ENCODE measurements around the gene KIF26B. TPM values are rescaled to one million over a fixed set of nuclear protein-coding genes. Genes with fewer than 3 reads are reported as not detected.

The KIF26B gene
- total RNA-seq, 1 donor from 2014 or later: 3.5 TPM

DNA sequence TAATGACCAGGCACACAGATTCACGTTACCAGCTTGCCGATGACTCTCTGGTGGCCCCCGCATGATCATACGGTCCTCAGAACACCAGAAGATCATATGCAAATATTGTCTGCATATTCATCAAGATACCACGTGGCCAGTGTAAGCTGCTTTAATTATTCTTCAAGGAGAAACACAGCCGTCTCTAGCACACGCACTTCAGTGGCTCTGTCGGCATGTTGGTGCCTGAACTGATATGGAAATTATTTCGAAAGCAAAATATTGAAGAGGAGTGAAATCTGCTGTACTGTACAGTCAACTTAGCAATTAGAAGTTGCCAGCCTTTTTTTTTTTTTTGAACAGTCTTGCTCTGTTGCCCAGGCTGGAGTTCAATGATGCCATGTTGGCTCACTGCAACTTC is 5.9 kb upstream of the KIF26B start:
- Histone ChIP-seq H3K4me1 (peaks cover 9% of the 10 kb centered on the region), H3K4me3 (no peak overlapping the region), H3K27me3 (ENCODE audit: low read depth) (peaks cover 36% of the 10 kb centered on the region), H3K36me3 (no peaks in the 10 kb centered on the region), H3K9me3 (replicated peaks) (no peaks in the 10 kb centered on the region), H3K27ac (replicated peaks) (no peak overlapping the region)
- DNase-seq: no peak
- TF ChIP-seq, protein P1, sequence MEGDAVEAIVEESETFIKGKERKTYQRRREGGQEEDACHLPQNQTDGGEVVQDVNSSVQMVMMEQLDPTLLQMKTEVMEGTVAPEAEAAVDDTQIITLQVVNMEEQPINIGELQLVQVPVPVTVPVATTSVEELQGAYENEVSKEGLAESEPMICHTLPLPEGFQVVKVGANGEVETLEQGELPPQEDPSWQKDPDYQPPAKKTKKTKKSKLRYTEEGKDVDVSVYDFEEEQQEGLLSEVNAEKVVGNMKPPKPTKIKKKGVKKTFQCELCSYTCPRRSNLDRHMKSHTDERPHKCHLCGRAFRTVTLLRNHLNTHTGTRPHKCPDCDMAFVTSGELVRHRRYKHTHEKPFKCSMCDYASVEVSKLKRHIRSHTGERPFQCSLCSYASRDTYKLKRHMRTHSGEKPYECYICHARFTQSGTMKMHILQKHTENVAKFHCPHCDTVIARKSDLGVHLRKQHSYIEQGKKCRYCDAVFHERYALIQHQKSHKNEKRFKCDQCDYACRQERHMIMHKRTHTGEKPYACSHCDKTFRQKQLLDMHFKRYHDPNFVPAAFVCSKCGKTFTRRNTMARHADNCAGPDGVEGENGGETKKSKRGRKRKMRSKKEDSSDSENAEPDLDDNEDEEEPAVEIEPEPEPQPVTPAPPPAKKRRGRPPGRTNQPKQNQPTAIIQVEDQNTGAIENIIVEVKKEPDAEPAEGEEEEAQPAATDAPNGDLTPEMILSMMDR (IDR thresholded peaks at IDR 0.05; ENCODE audit: borderline replicate concordance): no peak
- intact Hi-C loops (cut with micrococcal nuclease): no loop called here

DNA sequence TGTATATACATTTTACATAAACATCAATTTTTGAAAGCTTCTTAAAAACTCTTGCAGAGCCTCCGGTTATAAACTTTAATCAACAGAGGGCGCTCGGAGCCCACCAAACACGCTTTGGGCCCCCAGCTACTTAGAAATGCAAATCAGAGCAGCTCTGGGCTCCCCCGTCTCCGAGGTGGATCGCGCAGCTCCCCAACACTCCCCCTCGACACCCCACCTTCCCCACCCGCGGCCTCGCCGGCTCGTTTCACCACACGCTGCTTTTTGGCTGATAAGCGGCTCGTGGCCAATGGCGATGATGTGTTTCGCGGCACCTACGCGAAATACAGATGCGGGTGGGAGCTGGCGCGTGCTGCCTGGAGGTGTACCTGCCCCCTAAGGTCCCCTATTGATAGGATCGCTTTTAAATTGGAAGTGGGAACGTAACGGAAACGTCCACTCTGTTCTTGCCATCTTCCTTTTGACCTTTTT is 1.7 kb upstream of the KIF26B start:
- H3K4me1 ChIP-seq: peaks cover 43% of the 10 kb centered on the region
- no peaks in the 10 kb centered on the region for H3K9me3 ChIP-seq (replicated peaks)
- H3K4me3 ChIP-seq: peak overlapping the region; percentile 76
- DNase-seq: peak; percentile 26
- H3K36me3 ChIP-seq: no peaks in the 10 kb centered on the region
- TF ChIP-seq, protein P1 (IDR thresholded peaks at IDR 0.05; ENCODE audit: borderline replicate concordance): peak; percentile 80
- intact Hi-C loops (cut with micrococcal nuclease): loop anchor here (5.0 to 10.0 kb wide), 3 partner anchors 232 to 1292 kb away; no protein-coding TSS in a partner anchor
- peaks cover 71% of the 10 kb centered on the region for H3K27me3 ChIP-seq (ENCODE audit: low read depth)
- H3K27ac ChIP-seq (replicated peaks): no peak overlapping the region

DNA sequence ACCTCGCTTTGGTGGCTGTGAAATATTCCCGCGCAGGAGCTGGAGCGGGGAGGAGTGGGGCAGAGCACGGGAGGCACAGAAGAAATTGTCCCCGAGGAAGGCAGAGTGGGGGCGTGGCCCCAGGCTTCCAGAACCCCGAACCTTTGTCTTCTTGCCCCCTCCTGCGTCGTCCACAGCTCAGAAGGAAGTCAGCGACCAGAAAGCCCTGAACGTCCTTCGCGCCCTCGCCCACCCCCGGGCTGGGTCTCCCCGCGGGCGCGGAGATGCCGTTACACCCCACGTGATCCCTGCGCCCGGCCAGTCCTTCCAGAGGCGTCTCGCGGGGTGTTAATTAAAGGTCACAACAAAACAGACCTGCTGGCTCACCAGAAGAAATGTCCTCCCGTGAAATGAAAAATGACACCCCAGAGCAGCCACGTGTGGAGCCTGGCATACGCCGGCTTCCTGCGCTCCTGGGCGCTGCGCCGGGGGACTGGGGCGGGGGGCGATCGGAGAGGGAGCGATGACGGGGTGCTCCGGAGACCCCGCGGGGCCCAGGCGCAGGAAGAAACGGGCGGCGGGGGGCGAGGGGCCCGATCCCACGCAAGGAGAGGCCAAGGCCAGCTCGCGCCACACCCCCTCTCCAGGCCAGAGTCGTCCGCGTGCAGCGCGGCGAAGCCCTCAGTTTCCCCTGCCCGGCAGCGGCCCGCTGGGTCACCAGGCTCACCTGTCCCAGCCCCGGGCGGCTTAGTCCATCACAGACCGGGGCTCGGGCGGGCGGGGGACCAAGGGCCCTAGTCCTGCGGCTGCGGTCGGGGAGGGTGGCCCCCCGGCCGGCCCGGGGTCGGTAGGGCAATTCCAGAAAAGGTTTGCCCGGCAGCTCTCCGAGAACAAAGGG is 995 bp upstream of the KIF26B start:
- no peak for DNase-seq
- TF ChIP-seq, protein P1 (IDR thresholded peaks at IDR 0.05; ENCODE audit: borderline replicate concordance): no peak
- no peaks in the 10 kb centered on the region for H3K9me3 ChIP-seq (replicated peaks)
- no peaks in the 10 kb centered on the region for H3K36me3 ChIP-seq
- intact Hi-C loops (cut with micrococcal nuclease): loop anchor here (5.0 to 10.0 kb wide), 3 partner anchors 231 to 1291 kb away; no protein-coding TSS in a partner anchor
- peaks cover 43% of the 10 kb centered on the region for H3K4me1 ChIP-seq
- H3K27ac ChIP-seq (replicated peaks): peak overlapping the region; percentile 40
- peaks cover 76% of the 10 kb centered on the region for H3K27me3 ChIP-seq (ENCODE audit: low read depth)
- peak overlapping the region; percentile 76 for H3K4me3 ChIP-seq

DNA sequence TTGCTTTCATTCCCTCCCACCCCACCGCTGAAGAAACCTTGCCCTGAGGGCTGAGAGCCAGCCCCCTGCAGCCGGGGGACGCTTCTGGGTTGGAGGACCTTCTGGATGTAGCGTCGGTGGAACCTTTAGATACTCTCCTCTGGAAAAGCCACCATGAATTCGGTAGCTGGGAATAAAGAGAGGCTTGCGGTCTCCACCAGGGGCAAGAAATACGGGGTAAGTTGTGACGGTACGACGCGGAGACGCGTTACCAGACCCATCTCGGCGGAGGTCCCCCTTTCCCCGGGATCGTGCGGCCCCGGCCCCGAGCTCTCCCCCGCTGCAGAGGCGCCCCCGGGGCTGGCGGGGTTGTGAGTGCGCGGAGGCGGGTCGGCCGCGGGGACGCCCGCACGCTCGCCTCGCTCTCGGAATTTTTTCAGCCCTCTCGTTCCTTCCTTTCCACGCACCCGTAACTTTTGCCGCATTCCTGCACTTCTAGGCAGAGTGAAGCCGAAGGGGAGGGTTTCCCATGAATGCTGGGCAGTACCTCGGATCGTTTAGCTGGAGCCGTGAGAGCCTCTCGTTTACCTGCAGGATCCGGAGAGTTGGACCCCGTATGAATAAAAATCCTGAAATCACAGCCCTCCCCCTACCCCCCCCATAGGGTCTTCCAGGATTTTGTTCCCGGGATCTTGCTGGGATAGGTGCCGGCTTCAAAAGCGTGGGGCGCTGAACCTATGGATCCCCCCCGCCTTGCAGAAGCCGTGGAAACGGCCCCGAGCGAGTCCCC is 671 bp downstream of the KIF26B start:
- Histone ChIP-seq H3K36me3 (no peaks in the 10 kb centered on the region), H3K27ac (replicated peaks) (no peak overlapping the region), H3K4me1 (peaks cover 43% of the 10 kb centered on the region), H3K9me3 (replicated peaks) (no peaks in the 10 kb centered on the region), H3K4me3 (peak overlapping the region; percentile 76), H3K27me3 (ENCODE audit: low read depth) (peaks cover 71% of the 10 kb centered on the region)
- intact Hi-C loops (cut with micrococcal nuclease): loop anchor here (10.0 kb wide), 2 partner anchors 229 to 1289 kb away; no protein-coding TSS in a partner anchor
- TF ChIP-seq, protein P1 (IDR thresholded peaks at IDR 0.05; ENCODE audit: borderline replicate concordance): no peak
- DNase-seq: no peak

DNA sequence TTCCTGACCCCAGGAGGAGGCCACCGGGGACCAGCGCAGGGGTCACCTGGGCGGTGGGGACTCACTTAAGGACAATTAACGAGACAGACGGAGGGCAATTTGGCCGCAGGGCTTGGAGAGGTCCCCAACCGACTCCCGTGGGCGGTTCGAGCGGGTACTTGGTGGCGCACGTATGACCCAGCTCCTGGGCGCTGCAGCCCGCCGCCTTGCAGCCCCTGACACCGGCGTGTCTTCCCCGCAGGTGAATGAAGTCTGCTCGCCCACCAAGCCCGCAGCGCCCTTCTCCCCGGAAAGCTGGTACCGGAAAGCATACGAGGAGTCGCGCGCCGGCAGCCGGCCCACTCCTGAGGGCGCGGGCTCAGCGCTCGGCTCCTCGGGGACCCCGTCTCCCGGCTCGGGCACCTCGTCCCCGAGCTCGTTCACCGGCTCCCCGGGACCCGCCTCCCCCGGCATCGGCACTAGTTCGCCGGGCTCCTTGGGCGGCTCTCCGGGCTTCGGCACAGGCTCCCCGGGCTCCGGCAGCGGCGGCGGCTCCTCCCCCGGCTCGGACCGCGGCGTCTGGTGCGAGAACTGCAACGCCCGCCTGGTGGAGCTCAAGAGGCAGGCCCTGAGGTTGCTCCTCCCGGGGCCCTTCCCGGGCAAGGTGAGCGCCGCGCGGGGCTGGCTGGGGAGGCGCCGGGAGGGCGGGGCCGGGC is 1.4 kb downstream of the KIF26B start:
- Histone ChIP-seq H3K36me3 (no peaks in the 10 kb centered on the region), H3K27me3 (ENCODE audit: low read depth) (peaks cover 64% of the 10 kb centered on the region), H3K9me3 (replicated peaks) (no peaks in the 10 kb centered on the region), H3K4me1 (peaks cover 43% of the 10 kb centered on the region), H3K27ac (replicated peaks) (no peak overlapping the region), H3K4me3 (peak overlapping the region; percentile 76)
- TF ChIP-seq, protein P1 (IDR thresholded peaks at IDR 0.05; ENCODE audit: borderline replicate concordance): peak; percentile 90
- intact Hi-C loops (cut with micrococcal nuclease): loop anchor here (10.0 kb wide), 2 partner anchors 229 to 1289 kb away; no protein-coding TSS in a partner anchor
- peak; percentile 80 for DNase-seq
